Measurements from ENCODE around the gene FHL1.

The FHL1 gene

DNA sequence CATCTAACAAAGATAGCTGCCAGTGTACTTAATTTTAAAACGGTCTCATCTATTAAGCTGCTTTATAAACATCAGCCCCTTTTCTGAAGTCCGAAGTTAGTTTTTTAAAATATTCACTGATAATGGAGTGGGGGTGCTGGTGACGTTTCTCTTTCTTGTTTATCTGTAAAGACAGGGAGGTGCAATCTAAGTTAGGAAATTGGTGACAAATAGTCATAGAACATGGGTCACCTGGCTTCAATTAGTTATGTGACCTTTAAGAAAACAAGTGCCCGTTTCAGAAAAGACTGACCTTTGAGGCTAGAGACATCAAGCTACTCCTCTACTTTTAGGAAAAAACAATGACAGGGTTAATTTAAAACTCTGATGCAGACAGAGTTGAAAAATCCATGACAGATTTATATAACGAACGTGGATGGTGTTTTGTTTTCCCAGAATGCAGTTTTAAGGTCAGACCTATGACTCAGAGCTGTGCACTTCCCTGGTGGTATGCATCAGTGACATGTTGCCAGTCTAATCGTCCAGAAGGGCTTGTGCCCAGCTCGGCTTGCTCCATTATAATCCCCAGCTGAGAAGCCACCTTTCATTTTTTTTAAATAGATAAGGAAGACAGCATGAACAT, 38.2 kb downstream of the FHL1 start:
- TF ChIP-seq CTCF (IDR thresholded peaks at IDR 0.05; ENCODE audit: borderline replicate concordance, insufficient read depth, low read depth, low read length), result no peak
- no peak overlapping the region for H3K4me3 ChIP-seq (ENCODE audit: low read depth, low read length)

GRCh38 chrX:136186023-136186413, 38.7 kb downstream of the FHL1 start:
- TF ChIP-seq CTCF (IDR thresholded peaks at IDR 0.05; ENCODE audit: borderline replicate concordance, insufficient read depth, low read depth, low read length), result no peak

DNA sequence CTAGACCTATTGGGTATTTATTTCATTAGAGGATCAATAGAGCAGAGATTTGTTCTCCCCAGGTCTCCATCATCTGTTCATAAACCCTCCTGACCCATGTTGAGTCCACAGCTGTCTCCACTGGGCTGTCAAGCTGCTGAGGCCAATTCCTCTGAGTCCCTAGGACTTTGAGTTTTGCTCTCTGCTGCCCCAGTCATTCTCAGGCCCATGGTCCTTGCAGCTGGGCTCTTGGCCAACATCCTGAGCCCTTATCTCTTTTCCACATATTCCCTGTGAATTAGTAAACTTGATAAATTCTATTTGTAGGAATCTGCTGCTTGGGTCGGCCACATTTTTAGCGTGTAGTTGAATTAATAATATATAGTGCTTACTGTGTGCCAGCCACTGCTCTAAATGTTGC, 41.9 kb downstream of the FHL1 start:
- TF ChIP-seq CTCF (IDR thresholded peaks at IDR 0.05; ENCODE audit: borderline replicate concordance, insufficient read depth, low read depth, low read length), result no peak
- H3K4me3 ChIP-seq (ENCODE audit: low read depth, low read length), result no peak overlapping the region

More at GRCh38 chrX:136186023-136186413, 38.7 kb downstream of the FHL1 start:
- H3K4me3 ChIP-seq (ENCODE audit: low read depth, low read length), result no peak overlapping the region

GRCh38 chrX:136190038-136190713, 42.8 kb downstream of the FHL1 start:
- no peak for TF ChIP-seq CTCF (IDR thresholded peaks at IDR 0.05; ENCODE audit: borderline replicate concordance, insufficient read depth, low read depth, low read length)
- H3K4me3 ChIP-seq (ENCODE audit: low read depth, low read length), result no peak overlapping the region

- H3K4me3 ChIP-seq (ENCODE audit: low read depth, low read length), result no peak overlapping the region
- TF ChIP-seq CTCF (IDR thresholded peaks at IDR 0.05; ENCODE audit: borderline replicate concordance, insufficient read depth, low read depth, low read length), result no peak
Observed at GRCh38 chrX:136191171-136191570, 43.8 kb downstream of the FHL1 start.

- no peak overlapping the region for H3K4me3 ChIP-seq (ENCODE audit: low read depth, low read length)
- TF ChIP-seq CTCF (IDR thresholded peaks at IDR 0.05; ENCODE audit: borderline replicate concordance, insufficient read depth, low read depth, low read length), result no peak
Observed at GRCh38 chrX:136192135-136192534, 44.8 kb downstream of the FHL1 start.

- TF ChIP-seq CTCF (IDR thresholded peaks at IDR 0.05; ENCODE audit: borderline replicate concordance, insufficient read depth, low read depth, low read length), result no peak
Observed at GRCh38 chrX:136192839-136193414, 45.6 kb downstream of the FHL1 start.

More at GRCh38 chrX:136192839-136193414, 45.6 kb downstream of the FHL1 start:
- H3K4me3 ChIP-seq (ENCODE audit: low read depth, low read length), result no peak overlapping the region

Data from GM12875 (cell line).